ENCODE measurements around the gene HEXIM1.

DNA sequence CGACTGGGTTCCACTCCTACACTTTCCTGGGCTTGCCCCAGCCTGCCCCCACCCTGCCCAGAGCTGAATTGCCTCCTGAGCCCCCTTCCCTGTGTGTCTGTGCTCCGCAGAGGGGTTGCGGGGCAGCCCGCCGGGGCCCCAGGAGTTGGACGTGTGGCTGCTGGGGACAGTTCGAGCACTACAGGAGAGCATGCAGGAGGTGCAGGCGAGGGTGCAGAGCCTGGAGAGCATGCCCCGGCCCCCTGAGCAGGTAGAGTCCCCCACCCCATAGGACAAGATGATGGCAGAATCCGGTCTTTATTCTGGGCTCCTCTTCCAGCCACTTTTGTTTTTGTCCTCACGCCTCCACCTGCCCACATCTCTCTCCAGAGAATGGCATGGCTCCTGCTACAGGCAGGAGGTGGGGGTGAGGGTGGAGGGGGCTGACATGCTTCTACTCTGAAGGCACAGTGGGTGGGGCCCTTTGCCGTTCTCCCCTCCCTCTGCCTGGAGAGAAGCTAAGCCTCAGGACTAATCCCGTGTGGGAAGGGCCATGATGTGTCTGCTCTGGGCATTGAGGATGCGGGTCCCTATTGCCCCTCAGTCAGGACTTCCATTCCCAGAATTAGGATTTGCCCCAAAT, 9.3 kb upstream of the HEXIM1 start:
- TF ChIP-seq, protein P1, sequence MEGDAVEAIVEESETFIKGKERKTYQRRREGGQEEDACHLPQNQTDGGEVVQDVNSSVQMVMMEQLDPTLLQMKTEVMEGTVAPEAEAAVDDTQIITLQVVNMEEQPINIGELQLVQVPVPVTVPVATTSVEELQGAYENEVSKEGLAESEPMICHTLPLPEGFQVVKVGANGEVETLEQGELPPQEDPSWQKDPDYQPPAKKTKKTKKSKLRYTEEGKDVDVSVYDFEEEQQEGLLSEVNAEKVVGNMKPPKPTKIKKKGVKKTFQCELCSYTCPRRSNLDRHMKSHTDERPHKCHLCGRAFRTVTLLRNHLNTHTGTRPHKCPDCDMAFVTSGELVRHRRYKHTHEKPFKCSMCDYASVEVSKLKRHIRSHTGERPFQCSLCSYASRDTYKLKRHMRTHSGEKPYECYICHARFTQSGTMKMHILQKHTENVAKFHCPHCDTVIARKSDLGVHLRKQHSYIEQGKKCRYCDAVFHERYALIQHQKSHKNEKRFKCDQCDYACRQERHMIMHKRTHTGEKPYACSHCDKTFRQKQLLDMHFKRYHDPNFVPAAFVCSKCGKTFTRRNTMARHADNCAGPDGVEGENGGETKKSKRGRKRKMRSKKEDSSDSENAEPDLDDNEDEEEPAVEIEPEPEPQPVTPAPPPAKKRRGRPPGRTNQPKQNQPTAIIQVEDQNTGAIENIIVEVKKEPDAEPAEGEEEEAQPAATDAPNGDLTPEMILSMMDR (IDR thresholded peaks at IDR 0.05; ENCODE audit: poor library complexity), result no peak
- TF ChIP-seq EZH2 (IDR thresholded peaks at IDR 0.05; ENCODE audit: borderline replicate concordance) (no peak), EZH2phosphoT487 (IDR thresholded peaks at IDR 0.05; ENCODE audit: low read depth, severe bottlenecking, unreplicated experiment) (no peak)

Data from hepatocyte (in vitro differentiated cells).